ENCODE measurements around the gene STX10.
"Not testable (repeated sequence)": the region's sequence is repeated elsewhere in the genome, so short reads cannot be mapped to it uniquely, and the experiment has no call there.

DNA sequence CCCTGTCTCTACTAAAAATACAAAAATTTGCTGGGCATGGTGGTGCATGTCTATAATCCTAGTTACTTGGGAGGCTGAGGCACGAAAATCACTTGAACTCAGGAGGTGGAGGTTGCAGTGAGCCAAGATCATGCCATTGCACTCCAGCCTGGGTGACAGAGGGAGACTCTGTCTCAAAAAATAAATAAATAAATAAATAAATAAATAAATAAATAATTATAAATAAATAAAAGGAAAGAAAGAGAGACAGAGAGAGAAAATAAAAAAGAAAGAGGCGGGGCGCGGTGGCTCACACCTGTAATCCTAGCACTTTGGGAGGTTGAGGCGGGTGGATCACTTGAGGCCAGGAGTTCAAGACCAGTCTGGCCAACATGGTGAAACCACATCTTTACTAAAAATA lies 27.4 kb upstream of the STX10 start:
- TF ChIP-seq EZH2 (IDR thresholded peaks at IDR 0.05; ENCODE audit: borderline replicate concordance, low read depth, low read length, poor library complexity, severe bottlenecking); CTCF (conservative IDR thresholded peaks at IDR 0.05; ENCODE audit: low read depth, low read length): not testable (repeated sequence)

All from A673 (cell line).